NCI-H82 (cell line): ENCODE measurements around the gene RNF213.
A peak's percentile ranks its signal among the peaks of the same experiment; 100 is the strongest.

Source experiments
- DNase-seq: peaks from one replicate; lab custom pipeline; 2025; lab: John Stamatoyannopoulos, UW

The RNF213 gene

DNA sequence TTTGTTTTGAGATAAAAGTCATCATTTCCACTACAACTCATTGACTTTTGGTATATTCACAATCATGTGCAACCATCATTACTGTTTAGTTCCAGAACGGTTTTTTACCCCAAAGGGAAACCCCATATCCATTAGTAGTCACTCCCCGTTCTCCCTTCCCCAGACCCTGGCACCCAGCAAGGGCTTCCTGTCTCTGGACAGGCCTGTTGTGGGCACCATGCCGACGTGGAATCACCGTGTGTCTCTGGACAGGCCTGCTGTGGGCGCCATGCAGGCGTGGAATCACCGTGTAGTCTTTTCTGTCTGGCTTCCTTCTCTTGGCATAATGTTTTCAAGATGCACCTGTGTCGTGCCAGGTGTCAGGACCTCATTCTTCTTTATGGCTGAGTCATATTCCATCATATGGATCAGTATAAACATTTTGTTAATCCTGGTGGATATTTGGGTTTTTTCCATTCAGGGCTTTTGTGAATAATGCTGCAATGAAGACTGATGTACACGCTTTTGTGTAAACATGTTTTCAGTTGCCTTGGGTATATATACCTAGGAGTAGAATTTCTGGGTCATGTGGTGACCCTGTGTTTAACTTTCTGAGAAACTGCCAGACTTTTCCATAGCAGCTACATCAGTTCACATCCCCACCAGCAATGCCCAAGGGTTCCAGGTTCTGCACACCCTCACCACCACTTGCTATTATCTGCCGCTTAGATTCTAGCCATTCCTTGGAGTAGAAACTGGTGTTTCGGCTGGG is 173.4 kb downstream of the RNF213 start:
- no peak for DNase-seq

DNA sequence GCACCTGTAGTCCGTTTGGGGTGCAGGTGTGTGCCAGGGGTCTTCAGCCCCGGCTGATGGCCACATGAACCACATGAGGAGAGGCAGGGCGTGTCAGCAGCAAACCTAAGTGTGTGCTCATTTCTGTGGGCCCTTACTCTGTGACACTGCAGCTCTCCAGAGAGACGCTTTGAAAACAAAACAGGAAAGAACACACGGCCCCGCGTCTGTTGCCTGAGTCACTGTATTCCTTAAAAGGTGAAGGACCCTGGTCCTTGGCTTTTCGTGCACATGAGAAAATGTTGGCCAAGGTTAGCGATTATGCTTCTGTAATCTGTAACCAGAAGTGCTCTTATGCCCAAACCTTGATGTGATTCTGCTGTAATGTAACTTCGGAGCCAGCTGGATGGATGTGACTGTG is 176.9 kb downstream of the RNF213 start:
- no peak for DNase-seq

DNA sequence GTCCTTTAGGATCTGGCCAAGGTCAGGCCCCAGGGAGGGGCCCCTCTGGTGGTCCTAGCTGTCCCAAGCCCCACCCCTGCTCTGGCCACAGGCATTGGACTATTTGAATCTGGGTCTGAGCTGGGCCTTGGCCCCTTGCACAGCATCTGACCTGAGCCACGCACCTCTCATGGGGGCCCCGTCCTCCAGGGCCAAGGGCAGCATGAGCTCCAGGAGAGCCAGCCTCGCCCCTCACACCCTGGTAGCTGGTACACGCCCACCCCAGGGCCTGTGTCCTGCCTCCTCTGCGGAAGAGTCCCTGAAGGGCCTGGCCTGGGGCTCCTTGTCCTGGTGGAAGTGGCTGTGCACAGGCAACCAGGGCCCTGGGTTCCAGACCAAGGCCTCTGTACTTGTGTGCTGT is 178.2 kb downstream of the RNF213 start:
- no peak for DNase-seq

DNA sequence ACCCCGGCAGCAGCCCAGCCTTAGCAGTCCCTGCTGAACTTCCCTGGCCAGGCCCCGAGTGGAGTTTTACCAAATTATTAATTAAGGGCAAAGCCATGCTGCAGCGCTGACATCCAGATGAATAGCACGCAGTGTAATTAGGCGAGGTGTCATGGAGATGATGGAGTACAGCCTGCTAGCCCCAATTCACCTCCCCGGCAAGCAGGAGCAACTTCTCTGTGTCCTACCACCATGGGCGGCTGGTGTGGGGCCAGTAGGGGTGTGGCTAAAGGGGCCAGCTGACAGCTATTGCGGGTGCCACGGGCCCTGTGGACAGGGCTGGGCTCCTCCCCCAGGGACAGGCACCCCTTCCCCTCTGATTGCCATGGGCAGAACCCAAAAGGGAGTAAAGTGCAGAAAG is 178.8 kb downstream of the RNF213 start:
- DNase-seq = peak; percentile 25

DNA sequence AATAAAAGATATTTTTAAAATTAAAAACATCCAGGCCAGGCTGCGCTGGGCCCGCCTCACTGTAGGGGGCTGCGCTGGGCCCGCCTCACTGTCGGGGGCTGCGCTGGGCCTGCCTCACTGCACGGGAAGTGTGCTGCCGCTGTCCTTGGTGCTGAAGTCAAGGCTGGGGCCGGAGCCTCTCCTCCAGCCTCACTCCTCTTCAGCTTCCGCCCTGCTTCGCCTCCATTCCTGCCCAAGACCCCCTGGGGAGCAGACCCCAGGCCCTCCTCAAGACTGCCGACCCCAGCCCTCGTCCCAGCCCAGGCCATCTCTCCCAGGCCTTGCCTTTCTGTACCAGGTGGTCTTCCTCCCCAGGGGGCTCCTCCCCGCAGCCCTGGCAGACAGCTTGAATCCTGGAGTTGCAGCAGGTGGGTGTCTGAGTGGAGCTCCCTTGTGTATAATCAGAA is 180.5 kb downstream of the RNF213 start:
- peak; percentile 65 for DNase-seq

DNA sequence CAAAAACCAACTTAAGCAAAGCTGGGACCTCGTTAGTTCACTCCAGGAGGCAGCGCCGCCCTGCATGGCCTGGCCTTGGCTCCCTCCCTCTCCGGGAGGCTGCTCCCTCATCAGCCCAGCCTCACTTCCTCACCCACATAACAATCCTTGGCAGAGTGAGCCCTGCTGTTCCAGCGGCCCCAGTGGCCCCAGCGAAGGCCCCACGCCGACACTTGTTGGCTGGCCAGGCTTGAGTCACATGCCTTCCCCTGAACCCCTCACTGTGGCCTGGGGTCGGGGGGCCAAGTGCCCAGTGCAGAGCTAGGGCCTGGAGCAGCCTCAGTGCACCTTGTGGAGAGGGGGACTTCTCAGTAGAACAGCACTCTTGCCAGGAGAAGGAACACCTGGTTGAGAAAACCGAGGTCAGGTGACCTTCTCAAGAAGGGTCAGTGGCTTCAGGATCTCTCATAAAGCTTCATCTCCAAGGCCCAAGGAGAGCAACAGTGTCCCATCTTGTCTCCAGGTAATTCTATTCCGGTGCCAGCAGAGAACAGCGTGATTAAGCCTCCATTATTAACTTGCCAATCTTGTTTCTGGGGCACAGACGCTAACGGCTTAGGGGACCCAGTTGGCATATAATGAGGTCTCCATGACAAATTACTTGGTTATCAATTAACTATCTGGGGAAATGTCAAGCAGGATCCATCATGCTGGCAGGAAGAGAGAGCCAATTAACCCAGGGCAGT is 181.1 kb downstream of the RNF213 start:
- no peak for DNase-seq

DNA sequence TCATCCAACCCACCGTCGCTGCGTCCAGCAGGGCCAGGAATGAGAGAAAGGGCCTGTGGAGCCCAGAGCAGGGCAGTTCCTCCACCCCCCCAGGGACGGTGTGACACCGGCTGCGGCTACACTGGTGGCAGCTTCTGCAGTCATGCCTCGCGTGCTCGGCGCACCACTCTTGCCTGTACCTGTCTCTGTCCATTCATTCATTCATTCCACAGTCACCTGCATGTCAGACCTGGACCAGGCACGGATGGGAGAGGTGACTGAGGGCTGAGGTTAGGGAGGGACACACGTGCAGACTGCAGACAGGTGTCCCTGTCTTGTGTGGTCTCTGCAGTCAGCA is 181.6 kb downstream of the RNF213 start:
- DNase-seq = no peak

DNA sequence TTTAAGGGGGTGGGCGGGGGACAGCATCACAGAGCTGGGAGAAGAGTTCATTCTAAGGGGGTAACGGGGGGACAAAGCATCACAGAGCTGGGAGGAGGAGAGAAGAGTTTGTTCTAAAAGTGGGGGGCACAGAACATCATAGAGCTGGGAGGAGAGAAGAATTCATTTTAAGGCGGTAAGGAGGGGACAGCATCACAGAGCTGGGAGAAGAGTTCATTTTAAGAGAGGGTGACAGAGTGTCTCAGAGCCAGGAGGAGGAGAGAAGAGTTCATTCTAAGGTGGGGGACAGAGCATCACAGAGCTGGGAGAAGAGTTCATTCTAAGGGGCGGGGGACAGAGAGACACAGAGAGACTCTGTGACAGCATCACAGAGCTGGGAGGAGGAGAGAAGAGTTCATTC is 182.1 kb downstream of the RNF213 start:
- DNase-seq = no peak

DNA sequence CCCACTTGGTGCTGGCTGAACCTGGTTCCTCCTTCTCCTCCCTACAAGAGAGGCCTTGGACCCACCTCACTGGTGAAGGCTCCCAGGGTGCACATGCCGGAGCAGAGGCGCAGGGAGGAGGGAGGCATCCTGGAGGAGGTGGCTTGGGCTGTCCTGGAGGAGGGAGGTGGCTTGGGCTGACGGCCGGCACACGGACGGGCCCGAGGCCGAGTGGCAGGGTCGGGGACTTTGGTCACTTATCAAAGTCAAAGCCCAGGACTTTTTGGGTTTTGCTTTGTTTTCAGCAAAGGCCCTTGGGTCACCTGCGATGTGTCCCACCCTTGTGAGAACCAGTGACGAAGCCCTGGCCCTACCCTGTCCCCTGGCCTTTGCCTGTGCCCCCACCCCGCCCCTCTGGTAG is 182.8 kb downstream of the RNF213 start:
- DNase-seq = no peak

DNA sequence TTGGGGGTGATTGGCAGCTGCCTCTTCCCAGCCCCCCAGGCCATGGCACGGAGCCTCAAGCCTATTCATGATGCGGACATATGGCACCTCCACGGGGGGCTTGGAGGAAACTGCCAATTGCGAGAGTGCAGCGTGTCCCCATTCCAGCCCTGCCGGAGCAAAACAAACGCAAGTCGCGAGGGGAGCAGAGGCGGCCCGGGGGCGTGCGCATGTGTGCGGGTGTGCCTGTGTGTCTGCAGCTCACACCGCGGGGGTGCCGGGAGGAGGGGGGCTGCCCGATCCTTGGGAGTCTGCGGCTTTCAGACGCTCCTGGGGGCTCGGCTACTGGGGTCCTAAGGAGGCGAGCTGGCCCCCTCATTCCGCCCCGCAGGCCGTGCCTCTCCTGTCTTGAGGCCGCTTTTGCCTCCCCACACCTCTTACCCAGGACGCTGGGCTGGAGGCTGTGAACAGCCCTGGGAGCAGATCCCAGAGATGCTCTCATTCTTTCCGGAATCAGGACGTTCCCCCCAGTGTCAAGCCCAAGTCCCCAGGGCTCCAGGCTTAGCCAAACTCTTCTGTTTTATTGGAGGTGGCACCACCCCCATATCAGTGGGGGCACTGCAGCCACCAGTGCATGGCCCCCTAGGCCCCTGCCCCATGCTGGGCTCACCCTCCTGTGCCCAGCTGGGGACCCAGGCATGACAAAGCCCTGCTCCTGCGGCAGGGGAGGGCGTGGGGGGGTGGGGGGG is 183.4 kb downstream of the RNF213 start:
- DNase-seq = peak; percentile 44

DNA sequence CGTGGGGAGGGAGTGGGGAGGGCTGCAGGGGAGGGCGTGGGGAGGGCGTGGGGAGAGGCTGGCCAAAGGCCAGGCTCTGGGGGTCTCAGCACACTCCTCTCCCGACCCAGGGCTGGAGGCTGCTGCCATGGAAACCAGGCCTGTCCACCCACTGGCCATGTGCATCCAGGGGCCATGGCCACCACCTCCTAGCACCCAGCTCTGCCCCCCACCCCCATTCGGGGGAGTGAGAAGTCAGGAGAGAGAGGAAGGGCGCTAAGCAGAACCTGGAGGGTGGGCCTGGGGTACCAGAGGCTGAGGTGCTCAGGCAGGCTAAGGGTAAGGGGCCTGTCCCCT is 184.0 kb downstream of the RNF213 start:
- no peak for DNase-seq

DNA sequence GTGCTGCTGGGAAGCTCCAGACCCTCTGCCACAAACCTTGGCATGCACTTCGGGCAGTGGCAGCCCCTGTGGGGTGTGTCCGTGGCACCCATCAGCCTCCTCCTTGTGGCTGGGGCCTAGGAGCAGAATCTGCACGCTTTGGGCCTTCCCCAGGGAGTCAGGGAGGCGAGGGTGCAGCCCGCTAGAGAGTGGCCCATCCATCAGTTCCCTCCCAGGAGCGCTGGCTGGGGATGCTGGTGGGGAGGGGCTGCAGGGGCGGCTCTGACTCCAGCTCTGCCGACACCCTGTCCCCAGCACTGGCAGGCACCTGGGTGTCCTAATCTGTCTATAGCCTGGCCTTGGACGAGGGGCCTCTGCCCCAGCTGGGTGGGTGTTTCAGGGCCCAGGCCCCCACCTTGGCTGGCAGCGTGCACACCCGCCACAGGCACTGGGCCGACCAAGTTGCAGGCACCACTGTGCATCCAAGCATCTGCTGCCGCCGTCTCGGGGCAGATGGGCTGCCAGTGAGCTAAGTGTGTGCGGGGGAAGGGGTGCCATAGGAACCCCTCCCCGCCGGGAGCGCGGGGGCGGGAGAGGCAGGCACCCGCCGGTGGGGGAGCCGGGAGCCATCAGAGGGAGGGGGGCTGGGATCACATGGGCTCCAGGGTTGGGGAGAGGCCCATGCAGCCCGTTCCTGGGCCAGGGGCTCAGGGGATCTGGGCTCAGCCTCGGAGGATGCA is 184.5 kb downstream of the RNF213 start:
- DNase-seq = peak; percentile 78

DNA sequence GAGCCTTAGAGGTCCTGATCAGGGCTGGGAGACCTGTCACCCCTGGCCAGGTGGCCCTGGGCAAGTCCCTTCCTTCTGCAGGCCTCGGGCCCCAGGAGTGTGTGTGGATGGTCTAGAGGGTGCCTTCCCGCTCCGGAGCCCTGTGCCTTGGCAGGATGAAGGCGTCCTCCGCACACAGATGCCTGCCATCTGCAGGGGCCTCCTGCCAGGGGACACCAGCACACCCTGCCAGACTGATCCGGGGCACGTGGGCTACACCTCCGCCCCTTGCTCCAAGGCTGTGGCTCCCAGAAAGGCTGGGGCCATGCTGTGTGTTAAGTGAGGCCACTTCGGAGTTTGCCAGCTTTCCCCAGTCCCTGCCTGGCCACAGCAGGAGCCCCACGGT is 185.1 kb downstream of the RNF213 start:
- DNase-seq = no peak

DNA sequence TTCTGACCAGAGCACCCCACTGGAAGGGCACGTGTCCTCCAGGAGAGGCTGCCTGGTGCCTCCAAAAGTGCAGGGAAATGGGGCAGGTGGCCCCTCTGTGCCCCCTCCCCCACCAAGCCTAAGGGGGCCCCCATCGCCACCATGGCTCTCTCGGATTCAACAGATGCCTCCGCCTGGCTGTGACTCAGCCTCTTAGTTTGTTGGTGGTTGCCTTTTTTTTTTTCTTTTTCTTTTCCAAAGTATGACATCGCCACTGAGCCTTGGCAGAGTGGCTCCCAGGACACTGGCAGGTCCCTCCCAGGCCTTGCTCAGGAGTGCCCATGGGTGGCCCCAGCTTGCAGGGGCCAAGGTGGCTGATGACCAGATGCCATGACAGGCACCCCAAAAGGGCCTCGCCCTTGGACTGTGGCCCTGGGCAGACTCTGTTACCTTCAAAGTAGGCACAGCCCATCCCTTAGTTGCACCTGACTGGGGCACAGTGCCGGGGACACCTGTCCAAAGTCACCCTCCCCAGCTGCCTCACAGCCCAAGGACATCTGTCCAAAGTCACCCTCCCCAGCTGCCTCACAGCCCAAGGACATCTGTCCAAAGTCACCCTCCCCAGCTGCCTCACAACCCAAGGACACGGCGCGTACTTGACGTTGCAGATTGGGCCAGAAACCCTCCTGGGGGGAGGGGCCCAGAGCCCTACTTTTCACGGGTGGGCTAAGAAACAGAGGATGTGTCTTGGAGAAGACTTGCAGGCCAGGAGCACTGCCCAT is 186.2 kb downstream of the RNF213 start:
- DNase-seq = no peak

DNA sequence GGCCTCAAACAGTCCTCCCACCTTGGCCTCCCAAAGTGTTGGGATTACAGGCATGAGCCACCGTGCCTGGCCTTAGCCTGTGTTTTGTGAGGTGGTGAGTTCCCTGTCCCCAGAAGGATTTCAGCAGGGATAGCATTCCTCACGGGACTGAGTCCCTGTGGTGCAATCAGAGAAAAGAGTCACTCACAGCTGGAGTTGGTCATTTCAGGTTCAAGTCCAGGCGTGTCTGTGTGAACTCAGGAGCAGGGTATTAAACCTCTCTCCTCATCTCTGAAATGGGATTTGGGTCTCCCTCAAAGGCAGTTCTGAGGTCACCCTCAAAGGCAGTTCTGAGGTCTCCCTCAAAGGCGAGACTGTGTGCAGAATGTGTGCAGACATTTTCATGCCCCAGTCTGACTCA is 187.1 kb downstream of the RNF213 start:
- DNase-seq = no peak
